H1 (cell line): ENCODE measurements around the gene MGLL. TPM values are rescaled to one million over a fixed set of nuclear protein-coding genes. Genes with fewer than 3 reads are reported as not detected.

Experiments used
- CTCF ChIA-PET: fragments of 300-600 bp; sonication (Branson Sonifier 250); formaldehyde crosslinking; loops from one replicate; lab custom pipeline; 2021; ENCODE audit not compliant: partially characterized antibody; lab: Charles Lee
- POLR2A ChIA-PET: fragments of 300-600 bp; sonication (Branson Sonifier 250); formaldehyde crosslinking; loops from one replicate; lab custom pipeline; 2021; ENCODE audit warnings: inconsistent platforms; ENCODE audit not compliant: partially characterized antibody; lab: Charles Lee
- DNase-seq, 2 experiments: peaks; one replicate each; pipeline versions ENCODE4 v3.0.0 to v3.0.0-alpha.2; 2010 to 2022; ENCODE audit warnings: low spot score in 2 of 2, low read depth in 1 of 2, mixed read lengths in 1 of 2
- FAIRE-seq: peaks from 2 replicates; lab custom pipeline; 2011; peaks lifted over from hg19 to GRCh38; lab: Jason Lieb, UNC
- H2AFZ ChIP-seq: 2 replicates; pipeline ENCODE4 v1.8.1; 2012; ENCODE audit warnings: low read length, inconsistent platforms
- H2AK5ac ChIP-seq: 2 replicates; pipeline ENCODE4 v1.6.1; 2013; ENCODE audit warnings: low read depth, low read length
- H2BK120ac ChIP-seq: replicated peaks from 2 replicates; pipeline ENCODE3; 2013; ENCODE audit warnings: low read depth, low read length, inconsistent platforms
- H2BK12ac ChIP-seq: 2 replicates; pipeline ENCODE4 v1.6.1; 2013; ENCODE audit warnings: low read depth, low read length
- H2BK15ac ChIP-seq: 2 replicates; pipeline ENCODE4 v1.6.1; 2013; ENCODE audit warnings: low read length
- H2BK20ac ChIP-seq: 2 replicates; pipeline ENCODE4 v1.6.1; 2013; ENCODE audit warnings: low read length
- H2BK5ac ChIP-seq: 2 replicates; pipeline ENCODE4 v1.6.1; 2013; ENCODE audit warnings: low read depth, low read length
- H3K14ac ChIP-seq: 2 replicates; pipeline ENCODE4 v1.6.1; 2013; ENCODE audit warnings: inconsistent platforms; ENCODE audit not compliant: insufficient read length
- H3K18ac ChIP-seq: 2 replicates; pipeline ENCODE4 v1.6.1; 2013; ENCODE audit warnings: low read length; ENCODE audit errors: extremely low read depth
- H3K23ac ChIP-seq: 2 replicates; pipeline ENCODE4 v1.6.1; 2013; ENCODE audit warnings: inconsistent platforms; ENCODE audit not compliant: insufficient read length
- H3K23me2 ChIP-seq: 2 replicates; pipeline ENCODE4 v1.6.1; 2013; ENCODE audit warnings: low read depth, low read length
- H3K27ac ChIP-seq: 2 replicates; pipeline ENCODE4 v1.6.1; 2011; ENCODE audit warnings: low read depth, low read length, inconsistent platforms
- H3K27me3 ChIP-seq, 4 experiments: replicated peaks in 1 of 4; 1 replicate in 1 of 4; 2 replicates in 3 of 4; pipeline versions ENCODE4 v1.6.1 to v1.8.1; 2011 to 2013; ENCODE audit warnings: low read length in 3 of 4, mild to moderate bottlenecking in 3 of 4, inconsistent platforms in 2 of 4, mixed read lengths in 2 of 4, moderate library complexity in 1 of 4; ENCODE audit not compliant: control insufficient read depth in 3 of 4, insufficient read depth in 3 of 4; ENCODE audit errors: extremely low read depth in 1 of 4
- H3K36me3 ChIP-seq, 4 experiments: 2 replicates each; pipeline versions ENCODE4 v1.6.1 to v1.8.1; 2011 to 2013; ENCODE audit warnings: mild to moderate bottlenecking in 4 of 4, low read length in 3 of 4, moderate library complexity in 2 of 4, control low read depth in 1 of 4, inconsistent platforms in 1 of 4; ENCODE audit not compliant: insufficient read depth in 4 of 4, control insufficient read depth in 2 of 4
- H3K4ac ChIP-seq: replicated peaks from 2 replicates; pipeline ENCODE3; 2013; ENCODE audit warnings: low read length, low read depth, mixed read lengths, inconsistent platforms; ENCODE audit not compliant: insufficient read length
- H3K4me1 ChIP-seq, 4 experiments: replicated peaks in 1 of 4; 1 replicate in 1 of 4; 2 replicates in 3 of 4; pipeline versions ENCODE4 v1.6.1 to v1.8.1; 2011 to 2013; ENCODE audit warnings: low read length in 3 of 4, inconsistent platforms in 2 of 4, mixed read lengths in 1 of 4; ENCODE audit not compliant: insufficient read depth in 4 of 4, control insufficient read depth in 3 of 4
- H3K4me2 ChIP-seq, 2 experiments: 2 replicates each; pipeline versions ENCODE4 v1.6.1 to v1.8.1; 2011 to 2013; ENCODE audit warnings: low read depth in 2 of 2, low read length in 2 of 2, control low read depth in 1 of 2, inconsistent platforms in 1 of 2, mild to moderate bottlenecking in 1 of 2; ENCODE audit not compliant: insufficient read depth in 1 of 2
- H3K4me3 ChIP-seq, 4 experiments: fragments of 200-600, 300-600 bp in 1 of 4; sonication (generic), shearing (Covaris generic), sonication (Bioruptor Twin) in 1 of 4; 2 replicates each; pipeline versions ENCODE4 v1.5.1 to v1.8.1; 2011 to 2016; ENCODE audit warnings: low read length in 4 of 4, low read depth in 3 of 4, control low read depth in 2 of 4, inconsistent platforms in 2 of 4, mild to moderate bottlenecking in 2 of 4, mixed read lengths in 1 of 4, moderate library complexity in 1 of 4; ENCODE audit not compliant: insufficient read depth in 2 of 4; ENCODE audit errors: extremely low read depth in 1 of 4
- H3K56ac ChIP-seq: replicated peaks from 2 replicates; pipeline ENCODE3; 2013; ENCODE audit warnings: low read depth, mild to moderate bottlenecking, mixed read lengths, low read length, inconsistent platforms; ENCODE audit not compliant: insufficient read length
- H3K79me1 ChIP-seq: 2 replicates; pipeline ENCODE4 v1.6.1; 2013; ENCODE audit warnings: low read depth, low read length, control low read depth
- H3K79me2 ChIP-seq, 2 experiments: 2 replicates each; pipeline versions ENCODE4 v1.6.1 to v1.8.1; 2012 to 2013; ENCODE audit warnings: low read length in 2 of 2, mild to moderate bottlenecking in 2 of 2, inconsistent platforms in 1 of 2; ENCODE audit not compliant: insufficient read depth in 2 of 2, control insufficient read depth in 1 of 2
- H3K9ac ChIP-seq, 4 experiments: replicated peaks in 1 of 4; 1 replicate in 1 of 4; 2 replicates in 3 of 4; pipeline versions ENCODE4 v1.6.1 to v1.8.1; 2011 to 2013; ENCODE audit warnings: low read depth in 3 of 4, low read length in 3 of 4, control low read depth in 2 of 4, mild to moderate bottlenecking in 2 of 4, moderate library complexity in 2 of 4, inconsistent platforms in 1 of 4; ENCODE audit errors: extremely low read depth in 1 of 4
- H3K9me3 ChIP-seq, 2 experiments: 2 replicates each; pipeline versions ENCODE4 v1.6.1 to v1.8.1; 2012 to 2013; ENCODE audit warnings: mild to moderate bottlenecking in 2 of 2, moderate library complexity in 2 of 2, control low read depth in 1 of 2, inconsistent platforms in 1 of 2, low read depth in 1 of 2, low read length in 1 of 2, mixed read lengths in 1 of 2; ENCODE audit not compliant: insufficient read depth in 2 of 2
- H4K20me1 ChIP-seq, 2 experiments: replicated peaks in 1 of 2; 2 replicates each; pipeline versions ENCODE3 to v1.8.1; 2011 to 2013; ENCODE audit warnings: inconsistent platforms in 2 of 2, low read length in 2 of 2, mild to moderate bottlenecking in 1 of 2; ENCODE audit not compliant: insufficient read depth in 2 of 2, control insufficient read depth in 1 of 2
- H4K5ac ChIP-seq: 2 replicates; pipeline ENCODE4 v1.6.1; 2013; ENCODE audit warnings: low read length, low read depth, mixed read lengths, inconsistent platforms; ENCODE audit not compliant: insufficient read length
- H4K8ac ChIP-seq: 2 replicates; pipeline ENCODE4 v1.8.0; 2013; ENCODE audit warnings: mild to moderate bottlenecking, moderate library complexity, low read length, inconsistent platforms; ENCODE audit not compliant: insufficient read depth; ENCODE audit errors: extremely low read depth
- H4K91ac ChIP-seq: replicated peaks from 2 replicates; pipeline ENCODE3; 2013; ENCODE audit warnings: low read length, mixed read lengths, inconsistent platforms; ENCODE audit not compliant: insufficient read length
- BRCA1 ChIP-seq: IDR thresholded peaks from 2 replicates; pipeline ENCODE4 v1.6.1; 2012; ENCODE audit warnings: low read depth, low read length, improper control_type of control experiment
- CHD2 ChIP-seq: IDR thresholded peaks from 2 replicates; pipeline ENCODE4 v1.6.1; 2012; ENCODE audit warnings: low read length, improper control_type of control experiment
- FOSL1 ChIP-seq: IDR thresholded peaks from 2 replicates; pipeline ENCODE4 v1.6.1; 2011; ENCODE audit warnings: mild to moderate bottlenecking, low read depth, low read length, moderate library complexity; ENCODE audit not compliant: insufficient read depth
- HDAC6 ChIP-seq: IDR thresholded peaks from one replicate; pipeline ENCODE4 v1.7.1; 2012; ENCODE audit warnings: low read depth, mild to moderate bottlenecking, inconsistent platforms, low read length, moderate library complexity
- POLR2AphosphoS5 ChIP-seq: IDR thresholded peaks from 2 replicates; pipeline ENCODE4 v1.6.1; 2011; ENCODE audit warnings: low read depth, low read length
- RAD21 ChIP-seq, 2 experiments: IDR thresholded peaks in 1 of 2; conservative IDR thresholded peaks in 1 of 2; 2 replicates each; pipeline ENCODE4 v1.6.1; 2011; ENCODE audit warnings: low read depth in 2 of 2, low read length in 2 of 2, improper control_type of control experiment in 1 of 2, inconsistent platforms in 1 of 2, mild to moderate bottlenecking in 1 of 2, moderate library complexity in 1 of 2
- RXRA ChIP-seq: IDR thresholded peaks from 2 replicates; pipeline ENCODE4 v1.6.1; 2011; ENCODE audit warnings: low read depth, mild to moderate bottlenecking, low read length, moderate library complexity; ENCODE audit not compliant: insufficient read depth
- TAF7 ChIP-seq: optimal IDR thresholded peaks from 2 replicates; pipeline ENCODE3; 2011; ENCODE audit warnings: low read depth, mild to moderate bottlenecking, inconsistent platforms, low read length, moderate library complexity, borderline replicate concordance
- polyA plus RNA-seq, 7 experiments: library from polyadenylated mRNA; depleted of rRNA in 3 of 7; stranded (reverse) in 5 of 7; unstranded in 2 of 7; fragments of >200 nt in 5 of 7; fragments of 200-250 nt in 2 of 7; gene quantifications; 1 replicate in 5 of 7; 2 replicates in 1 of 7; 4 replicates in 1 of 7; pipeline versions ENCODE4 v1.2.1 to v1.2.3, GENCODE V29; 2011 to 2013; ENCODE audit warnings: missing spikeins in 2 of 7, mixed read lengths in 2 of 7
- total RNA-seq: library from RNA; stranded (reverse); fragmentation: NEBNext Ultra II Directional; extraction: Animal tissue kit (Norgen Biotek cat#: 25700); gene quantifications from 2 replicates; pipeline ENCODE4 v1.2.1, GENCODE V29; 2021

The MGLL gene
- total and polyA plus RNA-seq, 2 of the 8 experiments (the other 6 are each of a cell fraction or from before 2014, with no cell fraction given) = 0.05 to 0.34 TPM

- H3K9me3 ChIP-seq = no peaks in the 10 kb centered on the region
- no peak overlapping the region for H4K5ac ChIP-seq
- H3K9ac ChIP-seq = no peak overlapping the region
- no peak overlapping the region for H2AK5ac ChIP-seq
- H2BK5ac ChIP-seq = no peak overlapping the region
- FAIRE-seq (no peak), DNase-seq (no peak)
- ChIA-PET POLR2A (interaction anchor here (1.4 to 1.5 kb wide), 2 partner anchors 45 to 48 kb away, joined by 3 to 4 read pairs; no protein-coding TSS in a partner anchor), CTCF (interaction anchor here (0.6 to 10.2 kb wide), 8 partner anchors 15 to 309 kb away, joined by 3 to 104 read pairs (median 4); no protein-coding TSS in a partner anchor)
- no peaks in the 10 kb centered on the region; the same call in 1 of the 2 replicates for H3K79me1 ChIP-seq
- TF ChIP-seq FOSL1 (no peak), HDAC6 (no peak), POLR2AphosphoS5 (no peak), RXRA (no peak), TAF7 (no peak), BRCA1 (no peak), RAD21 (IDR thresholded peaks at IDR 0.05 in 1 of 2, conservative IDR thresholded peaks at IDR 0.05 in 1 of 2; ENCODE audit: low read depth in 2 of 2, low read length in 2 of 2) (no peak), CHD2 (no peak)
- H3K4me1 ChIP-seq = peaks cover 0 to 7% (median 2%) of the 10 kb centered on the region in 4 experiments; a peak in 3 of 7 replicates
- peaks cover 0 to 4% of the 10 kb centered on the region in 2 experiments for H4K20me1 ChIP-seq
- H2BK15ac ChIP-seq = no peak overlapping the region
- no peak overlapping the region for H3K4me3 ChIP-seq
- H3K23me2 ChIP-seq = no peaks in the 10 kb centered on the region
- H3K18ac ChIP-seq = no peak overlapping the region
- no peak overlapping the region for H3K4ac ChIP-seq
- no peak overlapping the region for H2BK20ac ChIP-seq
- no peaks in the 10 kb centered on the region for H3K36me3 ChIP-seq
- H3K27ac ChIP-seq = no peak overlapping the region
- H3K4me2 ChIP-seq = no peak overlapping the region
- no peak overlapping the region for H2BK12ac ChIP-seq
- no peak overlapping the region for H3K23ac ChIP-seq
- no peak overlapping the region for H4K91ac ChIP-seq
- no peaks in the 10 kb centered on the region for H3K79me2 ChIP-seq
- H2BK120ac ChIP-seq = no peak overlapping the region
- no peak overlapping the region for H3K14ac ChIP-seq
- H3K56ac ChIP-seq = no peak overlapping the region
- no peaks in the 10 kb centered on the region for H3K27me3 ChIP-seq
- no peak overlapping the region for H2AFZ ChIP-seq
- H4K8ac ChIP-seq = no peak overlapping the region
Observed at GRCh38 chr3:127647845-127648204, 174.5 kb downstream of the MGLL start.
